PC-9 (cell line): ENCODE data around the gene TRPT1.

Experiments
- CTCF ChIP-seq: fragments of 200-600 bp; sonication (generic); conservative IDR thresholded peaks from 2 replicates; pipeline ENCODE4 v1.6.1; 2017; ENCODE audit warnings: mixed run types, antibody characterized with exemption, mild to moderate bottlenecking, moderate library complexity
- EZH2 ChIP-seq: fragments of 200-600 bp; sonication (generic); IDR thresholded peaks from 2 replicates; pipeline ENCODE4 v1.8.0; 2017; ENCODE audit warnings: antibody characterized with exemption, low read depth

GRCh38 chr11:64208796-64209562, 17.0 kb downstream of the TRPT1 start:
- no peak for TF ChIP-seq CTCF
- no peak for TF ChIP-seq EZH2
